Measurements from ENCODE around the gene GALNT1.

The GALNT1 gene

GRCh38 chr18:35661483-35662146 lies 80.1 kb downstream of the GALNT1 start:
- peak; percentile 14 for DNase-seq (ENCODE audit: low read depth)

GRCh38 chr18:35662293-35663062 lies 80.9 kb downstream of the GALNT1 start:
- DNase-seq (ENCODE audit: low read depth), result peak; percentile 43
- H3K4me3 ChIP-seq (ENCODE audit: low read depth, low read length), result no peak overlapping the region
- no peak for TF ChIP-seq CTCF (IDR thresholded peaks at IDR 0.05; ENCODE audit: insufficient read depth, low read depth, low read length, missing control alignments)

More at GRCh38 chr18:35661483-35662146, 80.1 kb downstream of the GALNT1 start:
- TF ChIP-seq CTCF (IDR thresholded peaks at IDR 0.05; ENCODE audit: insufficient read depth, low read depth, low read length, missing control alignments), result no peak
- H3K4me3 ChIP-seq (ENCODE audit: low read depth, low read length), result no peak overlapping the region

GRCh38 chr18:35671966-35672603 lies 90.5 kb downstream of the GALNT1 start:
- DNase-seq (ENCODE audit: low read depth), result no peak
- H3K4me3 ChIP-seq (ENCODE audit: low read depth, low read length), result no peak overlapping the region
- TF ChIP-seq CTCF (IDR thresholded peaks at IDR 0.05; ENCODE audit: insufficient read depth, low read depth, low read length, missing control alignments), result no peak

- no peak for DNase-seq (ENCODE audit: low read depth)
- H3K4me3 ChIP-seq (ENCODE audit: low read depth, low read length), result no peak overlapping the region
- no peak for TF ChIP-seq CTCF (IDR thresholded peaks at IDR 0.05; ENCODE audit: insufficient read depth, low read depth, low read length, missing control alignments)
These were observed 91.4 kb downstream of the GALNT1 start for GRCh38 chr18:35672897-35673296.

GRCh38 chr18:35673682-35674081 lies 92.1 kb downstream of the GALNT1 start:
- DNase-seq (ENCODE audit: low read depth), result no peak
- H3K4me3 ChIP-seq (ENCODE audit: low read depth, low read length), result no peak overlapping the region
- TF ChIP-seq CTCF (IDR thresholded peaks at IDR 0.05; ENCODE audit: insufficient read depth, low read depth, low read length, missing control alignments), result no peak

- H3K4me3 ChIP-seq (ENCODE audit: low read depth, low read length), result no peak overlapping the region
- no peak for DNase-seq (ENCODE audit: low read depth)
- TF ChIP-seq CTCF (IDR thresholded peaks at IDR 0.05; ENCODE audit: insufficient read depth, low read depth, low read length, missing control alignments), result no peak
These were observed 98.6 kb downstream of the GALNT1 start for GRCh38 chr18:35680139-35680551.
